IMR-90 (cell line): ENCODE data around the gene DHH. TPM values are rescaled to one million over a fixed set of nuclear protein-coding genes. Genes with fewer than 3 reads are reported as not detected.

Experiments used
- ATAC-seq: fragments of 200-7000 bp; cut with Tn5 transposase; 2 replicates; pipeline ENCODE4 v1.9.1; 2020; ENCODE audit warnings: low read depth, mild to moderate bottlenecking, moderate library complexity
- BruUV-seq: library from RNA; stranded (reverse); fragments of 400-500 nt; replicated peaks from 2 replicates; lab custom pipeline; 2021; lab: Mats Ljungman, UMichigan
- CTCF ChIA-PET: fragments of 300-600 bp; formaldehyde crosslinking; extraction: SDS; loops from one replicate; lab custom pipeline; 2021; ENCODE audit warnings: antibody characterized with exemption; lab: Yijun Ruan, JAX
- POLR2A ChIA-PET: fragments of 300-600 bp; sonication (Branson Sonifier 250); formaldehyde crosslinking; loops from one replicate; lab custom pipeline; 2022; ENCODE audit warnings: antibody characterized with exemption; ENCODE audit not compliant: unreplicated experiment; lab: Charles Lee
- DNase-seq: peaks from one replicate; pipeline ENCODE4 v3.0.0; 2013
- H2AFZ ChIP-seq: replicated peaks from 2 replicates; pipeline ENCODE3; 2013; ENCODE audit warnings: low read length, mild to moderate bottlenecking; ENCODE audit not compliant: poor library complexity
- H2AK5ac ChIP-seq: 2 replicates; pipeline ENCODE4 v1.6.1; 2013; ENCODE audit warnings: low read depth, low read length, inconsistent platforms
- H2AK9ac ChIP-seq: replicated peaks from 2 replicates; pipeline ENCODE3; 2013; ENCODE audit warnings: mild to moderate bottlenecking, low read depth, low read length, moderate library complexity; ENCODE audit not compliant: poor library complexity
- H2BK120ac ChIP-seq: 2 replicates; pipeline ENCODE4 v1.6.1; 2013; ENCODE audit warnings: low read depth, low read length, inconsistent platforms
- H2BK15ac ChIP-seq: 3 replicates; pipeline ENCODE4 v1.6.1; 2013; ENCODE audit warnings: low read depth, low read length, inconsistent platforms
- H2BK20ac ChIP-seq: 2 replicates; pipeline ENCODE4 v1.6.1; 2013; ENCODE audit warnings: low read depth, mild to moderate bottlenecking, inconsistent platforms, low read length, moderate library complexity
- H2BK5ac ChIP-seq: 2 replicates; pipeline ENCODE4 v1.6.1; 2013; ENCODE audit warnings: mild to moderate bottlenecking, low read depth, low read length, inconsistent platforms; ENCODE audit not compliant: poor library complexity, severe bottlenecking
- H3K14ac ChIP-seq: replicated peaks from 2 replicates; pipeline ENCODE4 v1.6.1; 2013; ENCODE audit warnings: low read depth, low read length, inconsistent platforms
- H3K18ac ChIP-seq: 2 replicates; pipeline ENCODE4 v1.6.1; 2013; ENCODE audit warnings: low read depth, low read length, control low read depth
- H3K23ac ChIP-seq: 2 replicates; pipeline ENCODE4 v1.6.1; 2013; ENCODE audit warnings: low read depth, low read length, inconsistent platforms
- H3K27ac ChIP-seq: 2 replicates; pipeline ENCODE4 v1.5.1; 2013; ENCODE audit warnings: mild to moderate bottlenecking, control low read depth, low read length; ENCODE audit not compliant: insufficient read depth
- H3K27me3 ChIP-seq: 2 replicates; pipeline ENCODE4 v1.6.1; 2013; ENCODE audit warnings: low read length; ENCODE audit not compliant: control insufficient read depth, insufficient read depth
- H3K36me3 ChIP-seq: 2 replicates; pipeline ENCODE4 v1.6.1; 2013; ENCODE audit warnings: low read length, mixed read lengths; ENCODE audit not compliant: control insufficient read depth, insufficient read depth
- H3K4ac ChIP-seq: 2 replicates; pipeline ENCODE4 v1.6.1; 2013; ENCODE audit warnings: low read depth, low read length, inconsistent platforms
- H3K4me1 ChIP-seq: 2 replicates; pipeline ENCODE4 v1.6.1; 2013; ENCODE audit warnings: low read length, mixed read lengths; ENCODE audit not compliant: control insufficient read depth, insufficient read depth
- H3K4me2 ChIP-seq: 2 replicates; pipeline ENCODE4 v1.6.1; 2013; ENCODE audit warnings: low read depth, mild to moderate bottlenecking, control low read depth, low read length, moderate library complexity
- H3K4me3 ChIP-seq: 2 replicates; pipeline ENCODE4 v1.5.1; 2013; ENCODE audit warnings: low read depth, mild to moderate bottlenecking, control low read depth, low read length, moderate library complexity; ENCODE audit not compliant: insufficient read depth
- H3K56ac ChIP-seq: 2 replicates; pipeline ENCODE4 v1.6.1; 2013; ENCODE audit warnings: low read length, inconsistent platforms; ENCODE audit not compliant: insufficient read depth; ENCODE audit errors: extremely low read depth
- H3K79me1 ChIP-seq, 2 experiments: 2 replicates each; pipeline ENCODE4 v1.6.1; 2013; ENCODE audit warnings: low read length in 2 of 2, inconsistent platforms in 1 of 2, low read depth in 1 of 2
- H3K9ac ChIP-seq: 2 replicates; pipeline ENCODE4 v1.6.1; 2013; ENCODE audit warnings: low read depth, low read length, control low read depth
- H3K9me1 ChIP-seq: 2 replicates; pipeline ENCODE4 v1.6.1; 2013; ENCODE audit warnings: low read length, inconsistent platforms; ENCODE audit not compliant: insufficient read depth
- H3K9me3 ChIP-seq: 2 replicates; pipeline ENCODE4 v1.6.1; 2013; ENCODE audit warnings: low read length; ENCODE audit not compliant: control insufficient read depth, insufficient read depth
- H4K20me1 ChIP-seq: 2 replicates; pipeline ENCODE4 v1.6.1; 2013; ENCODE audit warnings: low read length, inconsistent platforms; ENCODE audit not compliant: insufficient read depth
- H4K5ac ChIP-seq: 2 replicates; pipeline ENCODE4 v1.6.1; 2013; ENCODE audit warnings: mild to moderate bottlenecking, low read depth, low read length, control low read depth
- H4K8ac ChIP-seq, 2 experiments: 2 replicates each; pipeline ENCODE4 v1.6.1; 2013; ENCODE audit warnings: low read depth in 2 of 2, low read length in 2 of 2, control low read depth in 1 of 2, inconsistent platforms in 1 of 2
- H4K91ac ChIP-seq: 2 replicates; pipeline ENCODE4 v1.6.1; 2013; ENCODE audit warnings: low read depth, low read length, inconsistent platforms; ENCODE audit not compliant: insufficient read depth
- BHLHE40 ChIP-seq: fragments of 150-350 bp; IDR thresholded peaks from 2 replicates; pipeline ENCODE4 v1.6.1; 2016; ENCODE audit warnings: mild to moderate bottlenecking, low read depth, low read length
- CEBPB ChIP-seq: IDR thresholded peaks from 2 replicates; pipeline ENCODE4 v1.6.1; 2012; ENCODE audit warnings: low read depth, low read length, improper control_type of control experiment
- CTCF ChIP-seq: conservative IDR thresholded peaks from 2 replicates; pipeline ENCODE4 v1.5.1; 2012; ENCODE audit warnings: mild to moderate bottlenecking, low read depth, low read length, improper control_type of control experiment
- ELK1 ChIP-seq: fragments of 150-350 bp; IDR thresholded peaks from 2 replicates; pipeline ENCODE4 v1.6.1; 2016; ENCODE audit warnings: low read depth, mild to moderate bottlenecking, low read length, moderate library complexity, borderline replicate concordance
- FOS ChIP-seq: fragments of 150-350 bp; IDR thresholded peaks from 2 replicates; pipeline ENCODE4 v1.6.1; 2016; ENCODE audit warnings: low read depth, low read length
- MAFK ChIP-seq: IDR thresholded peaks from 2 replicates; pipeline ENCODE4 v1.6.1; 2012; ENCODE audit warnings: low read depth, low read length, improper control_type of control experiment
- MAZ ChIP-seq: IDR thresholded peaks from 2 replicates; pipeline ENCODE4 v1.6.1; 2012; ENCODE audit warnings: low read depth, mild to moderate bottlenecking, low read length, improper control_type of control experiment, moderate library complexity, borderline replicate concordance
- MXI1 ChIP-seq: IDR thresholded peaks from 2 replicates; pipeline ENCODE4 v1.6.1; 2012; ENCODE audit warnings: low read depth, mild to moderate bottlenecking, low read length, moderate library complexity, borderline replicate concordance
- NFE2L2 ChIP-seq: fragments of 150-350 bp; IDR thresholded peaks from 2 replicates; pipeline ENCODE4 v1.6.1; 2016; ENCODE audit warnings: low read depth, mild to moderate bottlenecking, low read length
- POLR2A ChIP-seq: IDR thresholded peaks from 2 replicates; pipeline ENCODE4 v1.6.1; 2012; ENCODE audit warnings: mild to moderate bottlenecking, low read depth, low read length
- RAD21 ChIP-seq: IDR thresholded peaks from 2 replicates; pipeline ENCODE4 v1.6.1; 2012; ENCODE audit warnings: low read length, improper control_type of control experiment
- RCOR1 ChIP-seq: IDR thresholded peaks from 2 replicates; pipeline ENCODE4 v1.6.1; 2012; ENCODE audit warnings: mild to moderate bottlenecking, low read length, improper control_type of control experiment; ENCODE audit not compliant: insufficient replicate concordance
- RFX5 ChIP-seq: IDR thresholded peaks from 2 replicates; pipeline ENCODE4 v1.8.0; 2012; ENCODE audit warnings: low read depth, mild to moderate bottlenecking, low read length, moderate library complexity
- SMC3 ChIP-seq: fragments of 150-350 bp; IDR thresholded peaks from 2 replicates; pipeline ENCODE4 v1.6.1; 2016; ENCODE audit warnings: low read depth, mild to moderate bottlenecking, antibody characterized with exemption, low read length, moderate library complexity
- WGBS, 2 experiments: methylation state at CpG; one replicate each; pipeline versions ENCODE4 v1.1.5 to v1.1.7; 2013; ENCODE audit warnings: missing lambda C conversion rate in 2 of 2; ENCODE audit not compliant: insufficient read length in 1 of 2; ENCODE audit errors: extremely low coverage in 2 of 2; 5-methylcytosine and 5-hydroxymethylcytosine counted together
- dilution Hi-C: fragments of 300-500 bp; cut with HindIII; formaldehyde crosslinking; loops from one replicate; pipeline ENCODE4 v1.14.3; 2018; ENCODE audit warnings: low sequenced_read_pairs; ENCODE audit not compliant: unreplicated experiment
- in situ Hi-C: fragments of 300-500 bp; cut with MboI; formaldehyde crosslinking; loops from 3 replicates; pipeline ENCODE4 v1.14.3; 2019; ENCODE audit warnings: low sequenced_read_pairs, inconsistent platforms, mixed read lengths
- intact Hi-C: fragments of 100-400 bp; cut with micrococcal nuclease; formaldehyde crosslinking; loops from 2 replicates; pipeline ENCODE4 v1.10.0; 2022
- polyA plus RNA-seq, 3 experiments: library from polyadenylated mRNA; depleted of rRNA; stranded (reverse); fragments of >200 nt; gene quantifications; 2 replicates each; pipeline ENCODE4 v1.2.3, GENCODE V29; 2012; ENCODE audit warnings: low replicate concordance in 1 of 3
- total RNA-seq: library from RNA; depleted of rRNA; stranded (reverse); fragments of >200 nt; gene quantifications from 2 replicates; pipeline ENCODE4 v1.2.3, GENCODE V29; 2012
- TF ChIP-seq, protein P1 (sequence below): fragments of 150-350 bp; IDR thresholded peaks from 2 replicates; pipeline ENCODE4 v1.6.1; 2017; ENCODE audit warnings: mild to moderate bottlenecking, antibody characterized with exemption, low read length, low read depth

Gene DHH
- total and polyA plus RNA-seq, 2 of the 4 experiments (the other 2 are of a cell fraction), result under 0.01 to 0.07 TPM

- H3K36me3 ChIP-seq, result peaks cover 6% of the 10 kb centered on the region; the same call in 1 of the 2 replicates
Measured at GRCh38 chr12:49111206-49111605, 16.6 kb upstream of the DHH start.

More at GRCh38 chr12:49111206-49111605, 16.6 kb upstream of the DHH start:
- Histone ChIP-seq H2AK5ac (peak overlapping the region; percentile 33), H2BK20ac (no peak overlapping the region), H3K4me2 (peak overlapping the region; percentile 93), H4K8ac (peak overlapping the region; percentile 88 to 96), H3K9ac (peak overlapping the region; percentile 81), H3K14ac (peak overlapping the region; percentile 91), H2AK9ac (peak overlapping the region; percentile 74), H3K23ac (peak overlapping the region; percentile 87; the same call in 1 of the 2 replicates), H3K9me3 (no peaks in the 10 kb centered on the region), H3K18ac (peak overlapping the region; percentile 26; the same call in 1 of the 2 replicates), H3K56ac (peak overlapping the region; percentile 50; the same call in 1 of the 2 replicates), H3K27ac (peak overlapping the region; percentile 70), H3K79me1 (peaks cover 14 to 41% of the 10 kb centered on the region in 2 experiments; a peak in 3 of 4 replicates), H2BK5ac (peak overlapping the region; percentile 72), H3K4me1 (peaks cover 9% of the 10 kb centered on the region), H3K4ac (peak overlapping the region; percentile 87), H2AFZ (peak overlapping the region; percentile 96), H2BK15ac (peak overlapping the region; percentile 30; the same call in 1 of the 3 replicates), H3K9me1 (peaks cover 17% of the 10 kb centered on the region), H3K27me3 (no peaks in the 10 kb centered on the region), H4K20me1 (peaks cover 30% of the 10 kb centered on the region), H4K91ac (peak overlapping the region; percentile 61), H4K5ac (peak overlapping the region; percentile 96), H3K4me3 (peak overlapping the region; percentile 48), H2BK120ac (0 out of 2 replicates have a peak overlapping the region, but pooled peaks have one; percentile 46)
- TF ChIP-seq CTCF, result no peak
- no peak for TF ChIP-seq MAZ
- TF ChIP-seq SMC3, result no peak
- TF ChIP-seq FOS, result no peak
- TF ChIP-seq, protein P1, sequence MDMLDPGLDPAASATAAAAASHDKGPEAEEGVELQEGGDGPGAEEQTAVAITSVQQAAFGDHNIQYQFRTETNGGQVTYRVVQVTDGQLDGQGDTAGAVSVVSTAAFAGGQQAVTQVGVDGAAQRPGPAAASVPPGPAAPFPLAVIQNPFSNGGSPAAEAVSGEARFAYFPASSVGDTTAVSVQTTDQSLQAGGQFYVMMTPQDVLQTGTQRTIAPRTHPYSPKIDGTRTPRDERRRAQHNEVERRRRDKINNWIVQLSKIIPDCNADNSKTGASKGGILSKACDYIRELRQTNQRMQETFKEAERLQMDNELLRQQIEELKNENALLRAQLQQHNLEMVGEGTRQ, result no peak
- TF ChIP-seq RFX5, result no peak
- no peak for TF ChIP-seq CEBPB
- no peak for TF ChIP-seq MAFK
- TF ChIP-seq BHLHE40, result no peak
- TF ChIP-seq RCOR1, result no peak
- no peak for TF ChIP-seq RAD21
- no peak for TF ChIP-seq MXI1
- TF ChIP-seq NFE2L2, result no peak
- TF ChIP-seq ELK1, result no peak
- no peak for TF ChIP-seq POLR2A
- no TSS peak for BruUV-seq
- intact Hi-C loops (no loop called here), dilution Hi-C loops (no loop called here), in situ Hi-C loops (no loop called here)
- WGBS, 2 experiments, result 59% methylated on average over 2 of the region's 6 CpGs; no CpG with 5 or more reads in 1 of the 2 experiments
- no peak for DNase-seq
- no peak for ATAC-seq
- ChIA-PET POLR2A (interaction anchor here (0.6 to 1.0 kb wide), 2 partner anchors 77 to 144 kb away, joined by 3 to 4 read pairs; partner anchors contain the start of gene TUBA1A), CTCF (interaction anchor here (0.6 to 1.6 kb wide), 4 partner anchors 16 to 47 kb away, joined by 3 to 9 read pairs (median 3); no protein-coding TSS in a partner anchor)
